ENCODE data around the gene ZNF148.

Gene ZNF148

GRCh38 chr3:125194061-125194848 lies 180.9 kb downstream of the ZNF148 start:
- TF ChIP-seq TAF1 (IDR thresholded peaks at IDR 0.05; ENCODE audit: borderline replicate concordance, low read depth, low read length) (no peak), POLR2AphosphoS5 (IDR thresholded peaks at IDR 0.05; ENCODE audit: low read depth, low read length) (no peak), POLR2A (IDR thresholded peaks at IDR 0.05; ENCODE audit: low read depth, low read length) (no peak)
- FAIRE-seq (no peak), DNase-seq (ENCODE audit: insufficient read length) (no peak)

- DNase-seq (ENCODE audit: insufficient read length) (no peak), FAIRE-seq (peak; percentile 88)
- no peak for TF ChIP-seq POLR2A (IDR thresholded peaks at IDR 0.05; ENCODE audit: low read depth, low read length)
- no peak for TF ChIP-seq TAF1 (IDR thresholded peaks at IDR 0.05; ENCODE audit: borderline replicate concordance, low read depth, low read length)
- no peak for TF ChIP-seq POLR2AphosphoS5 (IDR thresholded peaks at IDR 0.05; ENCODE audit: low read depth, low read length)
These were observed 182.7 kb downstream of the ZNF148 start for GRCh38 chr3:125192190-125193035.

GRCh38 chr3:125191730-125192129 lies 183.4 kb downstream of the ZNF148 start:
- FAIRE-seq = no peak
- TF ChIP-seq POLR2AphosphoS5 (IDR thresholded peaks at IDR 0.05; ENCODE audit: low read depth, low read length) = no peak
- no peak for TF ChIP-seq POLR2A (IDR thresholded peaks at IDR 0.05; ENCODE audit: low read depth, low read length)
- TF ChIP-seq TAF1 (IDR thresholded peaks at IDR 0.05; ENCODE audit: borderline replicate concordance, low read depth, low read length) = no peak
- no peak for DNase-seq (ENCODE audit: insufficient read length)

GRCh38 chr3:125191256-125191655 lies 183.9 kb downstream of the ZNF148 start:
- no peak for FAIRE-seq
- TF ChIP-seq TAF1 (IDR thresholded peaks at IDR 0.05; ENCODE audit: borderline replicate concordance, low read depth, low read length) (no peak), POLR2AphosphoS5 (IDR thresholded peaks at IDR 0.05; ENCODE audit: low read depth, low read length) (no peak), POLR2A (IDR thresholded peaks at IDR 0.05; ENCODE audit: low read depth, low read length) (no peak)

GRCh38 chr3:125190786-125191185 lies 184.3 kb downstream of the ZNF148 start:
- DNase-seq (ENCODE audit: insufficient read length) = no peak
- FAIRE-seq = no peak
- no peak for TF ChIP-seq POLR2A (IDR thresholded peaks at IDR 0.05; ENCODE audit: low read depth, low read length)
- no peak for TF ChIP-seq POLR2AphosphoS5 (IDR thresholded peaks at IDR 0.05; ENCODE audit: low read depth, low read length)
- no peak for TF ChIP-seq TAF1 (IDR thresholded peaks at IDR 0.05; ENCODE audit: borderline replicate concordance, low read depth, low read length)

More at GRCh38 chr3:125191256-125191655, 183.9 kb downstream of the ZNF148 start:
- DNase-seq (ENCODE audit: insufficient read length) = no peak

- DNase-seq (ENCODE audit: insufficient read length) (no peak), FAIRE-seq (peak; percentile 14)
- TF ChIP-seq TAF1 (IDR thresholded peaks at IDR 0.05; ENCODE audit: borderline replicate concordance, low read depth, low read length) = no peak
- no peak for TF ChIP-seq POLR2A (IDR thresholded peaks at IDR 0.05; ENCODE audit: low read depth, low read length)
These were observed 185.6 kb downstream of the ZNF148 start for GRCh38 chr3:125189378-125190165.

GRCh38 chr3:125188955-125189354 lies 186.2 kb downstream of the ZNF148 start:
- FAIRE-seq = peak; percentile 9
- DNase-seq (ENCODE audit: insufficient read length) = no peak
- no peak for TF ChIP-seq POLR2AphosphoS5 (IDR thresholded peaks at IDR 0.05; ENCODE audit: low read depth, low read length)
- TF ChIP-seq POLR2A (IDR thresholded peaks at IDR 0.05; ENCODE audit: low read depth, low read length) = no peak
- no peak for TF ChIP-seq TAF1 (IDR thresholded peaks at IDR 0.05; ENCODE audit: borderline replicate concordance, low read depth, low read length)

GRCh38 chr3:125187599-125187910 lies 187.6 kb downstream of the ZNF148 start:
- DNase-seq (ENCODE audit: insufficient read length) (no peak), FAIRE-seq (no peak)
- TF ChIP-seq POLR2AphosphoS5 (IDR thresholded peaks at IDR 0.05; ENCODE audit: low read depth, low read length) = no peak
- TF ChIP-seq POLR2A (IDR thresholded peaks at IDR 0.05; ENCODE audit: low read depth, low read length) = no peak
- TF ChIP-seq TAF1 (IDR thresholded peaks at IDR 0.05; ENCODE audit: borderline replicate concordance, low read depth, low read length) = no peak

- TF ChIP-seq POLR2AphosphoS5 (IDR thresholded peaks at IDR 0.05; ENCODE audit: low read depth, low read length) (no peak), POLR2A (IDR thresholded peaks at IDR 0.05; ENCODE audit: low read depth, low read length) (no peak), TAF1 (IDR thresholded peaks at IDR 0.05; ENCODE audit: borderline replicate concordance, low read depth, low read length) (no peak)
- no peak for DNase-seq (ENCODE audit: insufficient read length)
- no peak for FAIRE-seq
These were observed 188.1 kb downstream of the ZNF148 start for GRCh38 chr3:125186800-125187598.

- peak; percentile 93 for FAIRE-seq
- no peak for DNase-seq (ENCODE audit: insufficient read length)
- TF ChIP-seq POLR2A (IDR thresholded peaks at IDR 0.05; ENCODE audit: low read depth, low read length) = no peak
- TF ChIP-seq POLR2AphosphoS5 (IDR thresholded peaks at IDR 0.05; ENCODE audit: low read depth, low read length) = no peak
- TF ChIP-seq TAF1 (IDR thresholded peaks at IDR 0.05; ENCODE audit: borderline replicate concordance, low read depth, low read length) = no peak
These were observed 188.8 kb downstream of the ZNF148 start for GRCh38 chr3:125186261-125186787.
